Heart left ventricle (tissue), 16 donors: Measurements from ENCODE around the gene TOX2. TPM values are rescaled to one million over a fixed set of nuclear protein-coding genes. Genes with fewer than 3 reads are reported as not detected.
A peak's percentile ranks its signal among the peaks of the same experiment; 100 is the strongest.

Experiments
- ATAC-seq, 4 donors: fragments of 200-7000 bp; cut with Tn5 transposase; one replicate each; pipeline ENCODE4 v1.9.1; 2020 to 2022; ENCODE audit warnings: moderate library complexity in 4 of 4, mild to moderate bottlenecking in 3 of 4, moderate number of reproducible peaks in 1 of 4
- DNase-seq, 5 donors: peaks; one replicate each; pipeline ENCODE4 v3.0.0-alpha.2; 2020
- H3K27ac ChIP-seq, 12 donors: fragments of 200-600 bp; sonication (generic) in 4 of 12; one replicate each; pipeline versions ENCODE4 v1.5.0 to v1.8.0; 2016 to 2022; ENCODE audit warnings: mild to moderate bottlenecking in 2 of 12
- H3K27me3 ChIP-seq, 9 donors: fragments of 200-600 bp; sonication (generic) in 2 of 9; one replicate each; pipeline versions ENCODE4 v1.5.1 to v1.8.0; 2016 to 2022; ENCODE audit warnings: mild to moderate bottlenecking in 3 of 9
- H3K36me3 ChIP-seq, 9 donors: fragments of 200-600 bp; sonication (generic) in 2 of 9; one replicate each; pipeline versions ENCODE4 v1.5.0 to v1.8.0; 2018 to 2022; ENCODE audit warnings: mild to moderate bottlenecking in 2 of 9
- H3K4me1 ChIP-seq, 12 donors: fragments of 200-600 bp; sonication (generic) in 4 of 12; one replicate each; pipeline versions ENCODE4 v1.5.0 to v1.8.0; 2016 to 2022; ENCODE audit warnings: mild to moderate bottlenecking in 3 of 12
- H3K4me3 ChIP-seq, 12 donors: fragments of 200-600 bp; sonication (generic) in 4 of 12; one replicate each; pipeline versions ENCODE4 v1.5.0 to v1.8.0; 2017 to 2022; ENCODE audit warnings: mild to moderate bottlenecking in 9 of 12, moderate library complexity in 4 of 12
- H3K9me3 ChIP-seq, 12 donors: fragments of 200-600 bp; sonication (generic) in 4 of 12; one replicate each; pipeline versions ENCODE4 v1.5.0 to v1.8.0; 2016 to 2022; ENCODE audit warnings: mild to moderate bottlenecking in 1 of 12
- CTCF ChIP-seq, 12 donors: fragments of 200-600 bp; sonication (generic) in 4 of 12; IDR thresholded peaks; one replicate each; pipeline versions ENCODE4 v1.5.0 to v1.8.0; 2018 to 2022; ENCODE audit warnings: antibody characterized with exemption in 12 of 12, mild to moderate bottlenecking in 5 of 12
- POLR2A ChIP-seq, 2 donors: fragments of 450-650 bp; IDR thresholded peaks; one replicate each; pipeline ENCODE4 v1.6.1; 2017; ENCODE audit warnings: antibody characterized with exemption in 2 of 2, mild to moderate bottlenecking in 2 of 2, moderate library complexity in 2 of 2
- WGBS, 4 donors: extraction: QIAGEN DNeasy Blood & Tissue Kit in 2 of 4; methylation state at CpG; one replicate each; pipeline versions ENCODE4 v1.1.5 to v1.1.7; 2013 to 2018; 5-methylcytosine and 5-hydroxymethylcytosine counted together
- intact Hi-C, 10 donors: fragments of 100-400 bp; cut with DNase I; formaldehyde crosslinking; loops; one replicate each; pipeline versions ENCODE4 v1.11.1 to v1.14.2; 2022
- polyA plus RNA-seq, 2 donors: library from polyadenylated mRNA; stranded (reverse); fragments of 200-250 nt; gene quantifications; one replicate each; pipeline ENCODE4 v1.2.3, GENCODE V29; 2013
- total RNA-seq, 9 donors: library from RNA; depleted of rRNA in 2 of 9; stranded (reverse); fragments of >200 nt in 2 of 9; fragmentation: NEBNext Ultra II Directional in 3 of 9; extraction: Animal tissue kit (Norgen Biotek cat#: 25700) in 3 of 9; gene quantifications; one replicate each; pipeline versions ENCODE4 v1.1.0 to v1.2.4, GENCODE V29; 2016 to 2023
- donor health status: ischemic (EF 13 %, LVEDD 7.1; RV severe dilation, severe dysfunction).
- donor health status: healthy with polysubstance abuse.
- donor health status: DM: no; HTN: yes; CAD: no.
- donor health status: DM: no; HTN: no; CAD: no.
- donor health status: ischemic (EF 25% LVEDD 6.9; RV normal size, moderate dysfunction).
- donor health status: ischemic (EF 25% LVEDD 5.7; RV mildly dilated, moderate dysfunction).
- donor health status: healthy.
- donor health status: DM: yes; HTN: yes; CAD: no.
- donor health status: ischemic (EF 35%, LVEDD 5.7; RV mildly dilated, moderate dysfunction).
- donor health status: nonischemic (EF 11% LVEDD 7.7; RV severe dilation, severe dysfunction).
- donor health status: DM: yes; HTN: yes; CAD: no.
- donor health status: PGD.
- donor health status: ischemic (EF 29% LVEDD 5.4; RV normal size, mild dysfunction).
- donor health status: nonischemic (EF 23%, LVEDD 6.1; RV moderate dilation, normal function).

TOX2 gene
- total and polyA plus RNA-seq, 11 donors, result 0.53 to 3.0 (median 0.91) TPM

GRCh38 chr20:43900121-43900466, 14.6 kb upstream of the TOX2 start:
- no peaks in the 10 kb centered on the region for H3K36me3 ChIP-seq
- H3K27ac ChIP-seq, result peak overlapping the region in 1 of 12 donors; percentile 4
- DNase-seq, result no peak
- intact Hi-C loops, result no loop called here
- TF ChIP-seq CTCF (IDR thresholded peaks at IDR 0.05) (no peak), POLR2A (IDR thresholded peaks at IDR 0.05) (no peak)
- no peak overlapping the region for H3K4me3 ChIP-seq
- peaks cover 0 to 28% (median 0%) of the 10 kb centered on the region in 9 donors for H3K27me3 ChIP-seq
- ATAC-seq, result peak in 3 of 4 donors; percentile 26 to 59 (median 44)
- WGBS, 4 donors, result 29 to 41% (median 31%) methylated on average over 5 of the region's 5 CpGs
- peaks cover 0 to 19% (median 3%) of the 10 kb centered on the region in 12 donors for H3K4me1 ChIP-seq
- H3K9me3 ChIP-seq, result peaks cover 0 to 10% (median 2%) of the 10 kb centered on the region in 12 donors

GRCh38 chr20:43900496-43900895, 14.2 kb upstream of the TOX2 start:
- no peak for ATAC-seq
- intact Hi-C loops, result no loop called here
- H3K27me3 ChIP-seq, result peaks cover 0 to 24% (median 0%) of the 10 kb centered on the region in 9 donors
- TF ChIP-seq CTCF (IDR thresholded peaks at IDR 0.05), result no peak
- TF ChIP-seq POLR2A (IDR thresholded peaks at IDR 0.05), result no peak
- H3K36me3 ChIP-seq, result no peaks in the 10 kb centered on the region
- peaks cover 0 to 10% (median 2%) of the 10 kb centered on the region in 12 donors for H3K9me3 ChIP-seq
- H3K4me1 ChIP-seq, result peaks cover 0 to 19% (median 3%) of the 10 kb centered on the region in 12 donors
- WGBS, 4 donors, result 29 to 44% (median 33%) methylated on average over 4 of the region's 4 CpGs
- no peak overlapping the region for H3K4me3 ChIP-seq
- peak overlapping the region in 1 of 12 donors; percentile 4 for H3K27ac ChIP-seq
- DNase-seq, result peak in 2 of 5 donors; percentile 67 to 68

- DNase-seq (no peak), ATAC-seq (no peak)
- 86 to 91% (median 89%) methylated on average over 3 of the region's 3 CpGs for WGBS, 4 donors
- H3K27me3 ChIP-seq, result peaks cover 0 to 21% (median 0%) of the 10 kb centered on the region in 9 donors
- peaks cover 0 to 10% (median 2%) of the 10 kb centered on the region in 12 donors for H3K9me3 ChIP-seq
- TF ChIP-seq CTCF (IDR thresholded peaks at IDR 0.05), result no peak
- no peak for TF ChIP-seq POLR2A (IDR thresholded peaks at IDR 0.05)
- peaks cover 0 to 19% (median 3%) of the 10 kb centered on the region in 12 donors for H3K4me1 ChIP-seq
- intact Hi-C loops, result no loop called here
- no peaks in the 10 kb centered on the region for H3K36me3 ChIP-seq
- no peak overlapping the region for H3K27ac ChIP-seq
- no peak overlapping the region for H3K4me3 ChIP-seq
Measured at GRCh38 chr20:43901296-43901695, 13.4 kb upstream of the TOX2 start.

GRCh38 chr20:43903953-43904826, 10.5 kb upstream of the TOX2 start:
- Histone ChIP-seq H3K4me3 (no peak overlapping the region), H3K9me3 (peaks cover 0 to 31% (median 10%) of the 10 kb centered on the region in 12 donors), H3K4me1 (peaks cover 0 to 18% (median 3%) of the 10 kb centered on the region in 12 donors), H3K27ac (no peak overlapping the region), H3K36me3 (no peaks in the 10 kb centered on the region), H3K27me3 (peaks cover 0 to 3% (median 0%) of the 10 kb centered on the region in 9 donors)
- intact Hi-C loops, result no loop called here
- DNase-seq (no peak), ATAC-seq (no peak)
- TF ChIP-seq CTCF (IDR thresholded peaks at IDR 0.05) (no peak), POLR2A (IDR thresholded peaks at IDR 0.05) (no peak)
- WGBS, 4 donors, result 41 to 59% (median 49%) methylated on average over 14 of the region's 14 CpGs
